Right atrium auricular region (tissue), 2 donors: Measurements from ENCODE around the gene ARHGAP23. TPM values are rescaled to one million over a fixed set of nuclear protein-coding genes. Genes with fewer than 3 reads are reported as not detected.

Experiments used
- DNase-seq: peaks from one replicate; pipeline ENCODE4 v3.0.0-alpha.2; 2019; ENCODE audit warnings: low spot score
- H3K27ac ChIP-seq, 2 donors: fragments of 200-600 bp; sonication (generic); 1 replicate in 1 of 2; 2 replicates in 1 of 2; pipeline ENCODE4 v1.5.1; 2016 to 2019
- H3K27me3 ChIP-seq, 2 donors: fragments of 200-600 bp; sonication (generic); one replicate each; pipeline versions ENCODE4 v1.5.1 to v1.6.0; 2017 to 2019
- H3K36me3 ChIP-seq: fragments of 200-600 bp; sonication (generic); one replicate; pipeline ENCODE4 v1.5.1; 2016
- H3K4me1 ChIP-seq, 2 donors: fragments of 200-600 bp; sonication (generic); one replicate each; pipeline versions ENCODE4 v1.5.1 to v1.6.0; 2017 to 2019
- H3K4me3 ChIP-seq, 2 donors: fragments of 200-600 bp; sonication (generic); 1 replicate in 1 of 2; 2 replicates in 1 of 2; pipeline ENCODE4 v1.5.1; 2017 to 2019; ENCODE audit warnings: mild to moderate bottlenecking in 1 of 2, moderate library complexity in 1 of 2
- H3K9me3 ChIP-seq, 2 donors: fragments of 200-600 bp; sonication (generic); one replicate each; pipeline ENCODE4 v1.5.1; 2019
- total RNA-seq, 2 donors: library from RNA; depleted of rRNA; stranded (reverse); fragments of >200 nt; gene quantifications; one replicate each; pipeline ENCODE4 v1.1.0, GENCODE V29; 2016
- TF ChIP-seq, protein P1 (sequence below), 2 donors: fragments of 200-600 bp; sonication (generic); IDR thresholded peaks; one replicate each; pipeline ENCODE4 v1.5.1; 2019; ENCODE audit warnings: antibody characterized with exemption in 2 of 2

Gene ARHGAP23
- total RNA-seq, 2 donors from 2014 or later = 59.9 to 95.6 TPM

DNA sequence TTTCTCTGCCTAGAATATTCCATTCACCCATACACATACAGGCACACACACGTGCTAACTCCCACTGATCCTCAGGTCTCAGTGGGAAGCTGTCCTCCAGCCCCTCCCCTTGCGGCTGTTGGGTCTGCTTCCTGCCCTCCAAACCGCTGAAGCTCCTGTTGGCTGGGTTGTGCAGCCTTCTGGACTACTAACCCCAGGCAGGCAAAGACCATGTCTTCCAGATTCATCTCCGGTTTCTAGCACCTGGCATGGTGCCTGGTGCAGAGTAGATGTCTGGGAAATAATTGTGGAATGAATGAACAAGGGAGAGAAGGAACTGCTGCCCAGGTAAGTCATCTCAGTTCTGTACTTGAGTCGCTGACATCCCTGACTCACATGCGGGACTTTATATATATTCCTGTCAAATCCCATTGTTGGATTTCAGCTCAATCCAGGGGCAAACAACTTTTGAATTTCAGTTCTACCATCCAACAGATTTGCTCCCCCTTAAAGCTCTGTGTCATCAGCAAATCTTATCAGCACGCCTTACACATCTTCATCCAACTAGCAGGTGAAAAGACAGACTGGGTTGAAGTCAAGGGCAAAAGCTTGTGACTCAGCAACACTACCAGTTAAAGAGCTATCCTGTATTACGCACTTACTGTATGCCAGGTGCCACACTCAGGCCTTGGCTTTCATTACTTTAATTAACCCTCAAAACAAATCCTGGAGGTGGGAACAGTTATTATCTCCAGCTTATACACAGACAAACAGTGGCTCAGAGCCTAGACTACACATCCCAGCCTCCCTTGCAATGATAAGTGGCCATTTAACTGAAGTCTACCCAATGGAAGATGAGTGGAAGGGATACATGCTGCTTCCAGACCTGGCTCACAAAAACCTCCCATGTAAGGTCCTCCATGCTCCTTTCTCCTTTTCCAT lies 126.4 kb downstream of the ARHGAP23 start:
- H3K4me3 ChIP-seq = no peak overlapping the region
- DNase-seq = no peak
- H3K36me3 ChIP-seq = no peaks in the 10 kb centered on the region
- no peaks in the 10 kb centered on the region for H3K9me3 ChIP-seq
- H3K4me1 ChIP-seq = peaks cover 0 to 28% of the 10 kb centered on the region in 2 donors
- TF ChIP-seq, protein P1, sequence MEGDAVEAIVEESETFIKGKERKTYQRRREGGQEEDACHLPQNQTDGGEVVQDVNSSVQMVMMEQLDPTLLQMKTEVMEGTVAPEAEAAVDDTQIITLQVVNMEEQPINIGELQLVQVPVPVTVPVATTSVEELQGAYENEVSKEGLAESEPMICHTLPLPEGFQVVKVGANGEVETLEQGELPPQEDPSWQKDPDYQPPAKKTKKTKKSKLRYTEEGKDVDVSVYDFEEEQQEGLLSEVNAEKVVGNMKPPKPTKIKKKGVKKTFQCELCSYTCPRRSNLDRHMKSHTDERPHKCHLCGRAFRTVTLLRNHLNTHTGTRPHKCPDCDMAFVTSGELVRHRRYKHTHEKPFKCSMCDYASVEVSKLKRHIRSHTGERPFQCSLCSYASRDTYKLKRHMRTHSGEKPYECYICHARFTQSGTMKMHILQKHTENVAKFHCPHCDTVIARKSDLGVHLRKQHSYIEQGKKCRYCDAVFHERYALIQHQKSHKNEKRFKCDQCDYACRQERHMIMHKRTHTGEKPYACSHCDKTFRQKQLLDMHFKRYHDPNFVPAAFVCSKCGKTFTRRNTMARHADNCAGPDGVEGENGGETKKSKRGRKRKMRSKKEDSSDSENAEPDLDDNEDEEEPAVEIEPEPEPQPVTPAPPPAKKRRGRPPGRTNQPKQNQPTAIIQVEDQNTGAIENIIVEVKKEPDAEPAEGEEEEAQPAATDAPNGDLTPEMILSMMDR (IDR thresholded peaks at IDR 0.05) = no peak
- H3K27ac ChIP-seq = no peak overlapping the region
- no peaks in the 10 kb centered on the region for H3K27me3 ChIP-seq

DNA sequence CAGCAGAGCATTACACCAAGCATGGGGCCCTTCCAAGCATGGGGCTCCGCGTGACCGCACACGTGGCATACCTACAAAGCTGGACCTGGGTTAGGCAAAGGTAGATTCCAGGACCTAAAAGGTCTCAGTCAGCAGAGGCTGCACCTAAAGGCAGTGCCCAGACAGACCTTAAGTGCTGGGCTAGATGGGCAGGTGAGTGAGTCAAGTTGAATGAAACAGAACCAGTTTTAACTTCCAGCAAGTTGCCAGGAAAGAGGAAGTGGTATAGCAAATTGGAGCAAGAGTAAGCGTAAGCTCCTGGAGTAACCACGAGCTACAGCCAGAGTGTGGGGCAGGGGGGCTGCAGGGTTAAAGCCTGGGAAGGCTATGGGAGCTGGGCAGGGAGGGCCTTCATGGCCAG lies 128.0 kb downstream of the ARHGAP23 start:
- no peak for DNase-seq
- peaks cover 3 to 15% of the 10 kb centered on the region in 2 donors for H3K27me3 ChIP-seq
- TF ChIP-seq, protein P1 (IDR thresholded peaks at IDR 0.05) = no peak
- no peaks in the 10 kb centered on the region for H3K36me3 ChIP-seq
- H3K4me3 ChIP-seq = no peak overlapping the region
- no peak overlapping the region for H3K27ac ChIP-seq
- no peaks in the 10 kb centered on the region for H3K9me3 ChIP-seq
- peaks cover 0 to 34% of the 10 kb centered on the region in 2 donors for H3K4me1 ChIP-seq

DNA sequence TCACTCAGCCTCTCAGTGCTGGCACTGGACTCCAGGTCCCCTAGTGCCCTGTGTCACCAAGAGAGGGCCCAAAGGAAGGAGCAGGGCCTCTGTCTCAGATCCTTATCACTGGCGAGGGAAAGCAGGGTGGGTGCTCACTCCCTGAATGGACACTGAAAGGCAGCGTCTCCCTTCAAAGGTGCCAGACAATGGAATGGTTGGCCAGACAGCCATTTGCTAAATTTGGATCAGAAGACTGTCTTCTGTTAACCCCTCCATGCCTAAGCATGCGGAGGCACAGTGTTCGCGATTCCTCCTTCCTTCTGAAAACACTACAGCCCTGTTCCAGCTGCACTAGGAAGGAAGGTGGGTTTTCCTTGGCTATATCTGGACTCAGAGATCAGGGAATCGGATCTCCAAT lies 129.1 kb downstream of the ARHGAP23 start:
- no peak for DNase-seq
- Histone ChIP-seq H3K4me1 (peaks cover 0 to 34% of the 10 kb centered on the region in 2 donors), H3K27me3 (peaks cover 11 to 26% of the 10 kb centered on the region in 2 donors), H3K4me3 (peak overlapping the region in 1 of 2 donors; percentile 49), H3K9me3 (no peaks in the 10 kb centered on the region), H3K36me3 (no peaks in the 10 kb centered on the region), H3K27ac (peak overlapping the region in 1 of 2 donors; percentile 21)
- TF ChIP-seq, protein P1 (IDR thresholded peaks at IDR 0.05) = no peak

DNA sequence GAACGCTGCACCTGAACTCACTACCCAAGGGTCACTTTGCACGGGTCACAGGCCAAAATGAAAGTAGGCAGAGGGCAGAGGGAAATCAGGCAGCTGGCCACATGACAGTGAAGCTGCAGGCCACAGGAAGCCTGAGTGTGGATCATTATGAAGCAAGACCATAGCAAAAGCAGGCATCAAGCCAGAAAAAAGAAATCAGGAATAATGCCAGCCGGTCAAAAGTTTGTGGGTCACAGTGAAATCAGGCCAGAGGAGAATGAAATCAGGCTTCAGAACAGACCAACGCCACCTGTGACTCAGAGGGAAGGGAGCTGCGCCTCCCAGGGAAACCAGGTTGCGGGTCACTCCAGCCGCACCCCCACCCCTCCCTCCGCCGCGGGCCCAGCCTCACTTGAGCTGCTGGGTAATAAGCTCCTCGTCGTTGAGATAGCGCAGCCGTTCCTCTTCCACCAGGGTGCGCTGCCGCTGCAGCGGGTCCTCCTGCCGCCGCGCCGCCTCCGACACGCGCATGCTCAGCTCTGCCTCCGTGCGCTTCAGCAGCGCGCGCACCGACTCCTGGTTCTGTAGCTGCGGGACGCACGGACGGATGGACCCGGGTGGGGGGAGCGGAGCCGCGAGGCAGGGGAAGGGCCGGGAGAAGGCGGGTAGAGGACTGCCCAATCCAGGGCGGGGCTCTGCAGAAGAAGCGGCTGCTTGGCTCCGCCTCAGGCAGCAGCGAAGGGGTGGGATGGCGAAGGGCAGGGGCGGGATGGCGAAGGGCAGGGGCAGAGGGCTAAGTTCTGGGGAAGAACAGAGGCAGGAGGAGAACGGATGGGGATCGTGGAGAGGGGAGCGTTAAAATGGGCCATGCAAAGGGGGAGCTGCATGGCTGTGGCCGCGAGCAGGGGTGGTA lies 129.8 kb downstream of the ARHGAP23 start:
- Histone ChIP-seq H3K27ac (peak overlapping the region in 1 of 2 donors; percentile 21), H3K4me3 (peak overlapping the region; percentile 29 to 49), H3K36me3 (no peaks in the 10 kb centered on the region), H3K9me3 (no peaks in the 10 kb centered on the region), H3K4me1 (peaks cover 0 to 34% of the 10 kb centered on the region in 2 donors), H3K27me3 (peaks cover 18 to 33% of the 10 kb centered on the region in 2 donors)
- TF ChIP-seq, protein P1 (IDR thresholded peaks at IDR 0.05) = peak; percentile 91 to 97
- DNase-seq = peak; percentile 90

DNA sequence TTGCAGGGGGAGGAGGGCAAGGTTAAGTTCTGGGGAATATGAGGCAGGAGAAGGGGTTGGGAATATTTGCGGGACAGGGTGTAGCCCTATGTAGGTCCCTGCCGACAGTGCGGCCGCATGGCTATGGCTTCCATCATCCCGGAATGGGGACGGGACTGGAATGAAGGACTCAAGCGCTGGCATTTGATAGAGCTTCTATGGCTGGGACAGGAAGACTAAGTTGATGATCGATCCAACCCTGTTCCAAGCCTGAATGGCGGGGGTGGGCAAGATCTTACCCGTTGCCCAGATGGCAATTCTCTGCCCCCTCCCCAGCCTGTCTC lies 130.4 kb downstream of the ARHGAP23 start:
- H3K27me3 ChIP-seq = peaks cover 23 to 39% of the 10 kb centered on the region in 2 donors
- no peaks in the 10 kb centered on the region for H3K36me3 ChIP-seq
- H3K4me3 ChIP-seq = peak overlapping the region; percentile 29 to 49
- peaks cover 0 to 40% of the 10 kb centered on the region in 2 donors for H3K4me1 ChIP-seq
- H3K9me3 ChIP-seq = no peaks in the 10 kb centered on the region
- DNase-seq = no peak
- TF ChIP-seq, protein P1 (IDR thresholded peaks at IDR 0.05) = no peak
- no peak overlapping the region for H3K27ac ChIP-seq
